Medulla oblongata (tissue), 1 donor: ENCODE results near the gene ASB8.

Source experiments
- DNase-seq: peaks from one replicate; pipeline ENCODE4 v3.0.0-alpha.2; 2015; ENCODE audit errors: extremely low spot score

Gene ASB8, protein sequence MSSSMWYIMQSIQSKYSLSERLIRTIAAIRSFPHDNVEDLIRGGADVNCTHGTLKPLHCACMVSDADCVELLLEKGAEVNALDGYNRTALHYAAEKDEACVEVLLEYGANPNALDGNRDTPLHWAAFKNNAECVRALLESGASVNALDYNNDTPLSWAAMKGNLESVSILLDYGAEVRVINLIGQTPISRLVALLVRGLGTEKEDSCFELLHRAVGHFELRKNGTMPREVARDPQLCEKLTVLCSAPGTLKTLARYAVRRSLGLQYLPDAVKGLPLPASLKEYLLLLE

DNA sequence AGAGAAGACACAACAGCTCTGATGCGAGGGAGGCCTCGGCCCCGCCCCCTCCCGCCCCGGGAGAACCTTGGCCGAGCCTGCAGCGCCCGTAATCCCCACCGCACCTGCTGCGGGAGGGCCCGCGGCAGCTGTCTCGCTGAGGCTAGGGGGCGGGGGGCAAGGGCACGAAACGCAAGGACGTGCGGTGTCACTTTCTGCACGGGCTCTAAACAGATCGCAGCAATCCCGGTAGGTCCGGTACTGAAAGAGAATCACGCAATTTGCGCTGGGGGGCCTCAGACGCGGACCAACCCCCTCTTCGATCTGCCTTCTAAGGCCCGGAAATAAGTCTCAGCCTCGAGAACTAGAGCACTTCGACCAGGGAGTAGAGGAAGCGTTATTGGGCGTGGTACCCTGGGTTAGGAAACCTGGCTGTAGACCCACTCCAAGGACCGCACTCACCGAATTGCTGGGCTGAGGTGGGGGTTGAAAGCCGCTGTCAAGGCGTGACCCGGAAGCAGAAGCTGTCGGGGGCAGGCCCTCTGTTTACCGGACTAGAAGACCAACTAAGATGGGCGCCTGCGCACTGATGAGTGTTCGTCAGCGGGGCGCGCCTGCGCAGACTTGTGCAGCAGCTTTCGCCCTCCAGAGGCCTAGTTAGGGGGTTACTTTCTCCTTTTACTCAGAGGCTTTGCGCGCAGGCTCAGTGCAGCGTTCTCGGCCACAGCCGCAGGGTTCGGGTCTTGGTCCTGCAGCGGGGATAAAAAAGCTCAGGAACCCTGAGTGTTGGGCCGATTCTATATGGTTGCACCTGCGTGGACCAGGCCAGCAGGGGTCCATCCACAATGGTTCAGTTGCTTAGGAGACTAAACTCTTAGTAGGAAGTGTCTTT, at the start of gene ASB8:
Gene ASB8, minus strand, starts transcription at position 498 of the 871 bp plus-strand sequence. CDS start 4,019 bp downstream, outside the sequence.
- DNase-seq, result peak; percentile 99

DNA sequence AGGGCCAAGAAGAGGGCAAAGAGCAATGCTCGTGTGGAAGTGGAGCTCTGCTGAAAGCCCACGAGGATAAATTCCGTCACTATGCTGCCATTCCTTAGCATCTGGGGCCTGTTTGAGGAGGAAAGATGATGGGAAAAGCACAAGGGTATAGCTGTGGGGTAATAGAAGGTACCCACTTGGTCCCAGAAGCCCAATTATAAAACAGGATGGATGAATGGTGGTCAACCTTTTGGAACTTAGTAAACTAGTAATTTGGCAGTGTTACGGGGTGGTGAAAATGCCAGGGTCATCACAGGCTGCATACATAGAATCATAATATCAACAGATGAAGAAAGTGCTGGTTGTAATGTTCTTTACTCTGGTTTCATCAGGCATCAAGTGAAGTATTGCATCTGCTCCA, 45.9 kb upstream of the ASB8 start, which contains the start of gene OR10AD1:
Gene OR10AD1, minus strand, starts transcription at position 101 of the 400 bp plus-strand sequence. Its CDS starts 0 bp downstream, at position 101.
- no peak for DNase-seq

DNA sequence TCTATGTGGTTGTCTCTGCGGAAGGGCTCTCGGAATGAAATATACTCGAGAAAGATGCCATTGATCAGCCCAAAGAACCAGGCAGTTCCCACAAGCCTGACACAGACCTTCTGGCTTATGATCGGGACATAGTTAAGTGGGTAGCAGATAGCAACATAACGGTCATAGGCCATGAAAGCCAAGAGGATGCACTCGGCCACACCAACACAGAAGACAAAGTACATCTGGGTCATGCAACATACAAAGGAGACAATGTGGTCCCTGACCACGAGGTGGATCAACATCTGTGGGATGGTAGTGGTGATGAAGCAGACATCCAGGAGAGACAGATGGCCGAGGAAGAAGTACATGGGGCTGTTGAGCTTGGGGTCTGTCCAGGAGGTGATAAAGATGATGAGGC, 45.5 kb upstream of the ASB8 start:
- no peak for DNase-seq

DNA sequence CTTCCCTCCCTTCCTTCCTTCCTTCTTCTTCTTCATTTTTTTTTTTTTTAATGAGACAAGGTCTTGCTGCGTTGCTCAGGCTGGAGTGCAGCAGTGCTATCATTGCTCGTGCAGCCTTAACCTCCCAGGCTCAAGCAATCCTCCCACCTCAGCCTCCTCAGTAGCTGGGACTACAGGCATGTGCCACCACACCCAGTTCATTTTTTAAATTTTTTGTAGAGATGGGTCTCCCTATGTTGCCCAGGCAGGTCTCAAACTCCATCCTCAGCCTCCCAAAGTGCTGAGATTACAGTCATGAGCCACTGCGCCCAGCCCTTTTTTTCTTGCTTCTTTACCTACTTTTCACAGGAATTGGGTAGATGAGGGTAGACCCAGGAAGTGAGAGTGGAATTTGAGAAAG, 44.2 kb upstream of the ASB8 start:
- DNase-seq, result no peak

DNA sequence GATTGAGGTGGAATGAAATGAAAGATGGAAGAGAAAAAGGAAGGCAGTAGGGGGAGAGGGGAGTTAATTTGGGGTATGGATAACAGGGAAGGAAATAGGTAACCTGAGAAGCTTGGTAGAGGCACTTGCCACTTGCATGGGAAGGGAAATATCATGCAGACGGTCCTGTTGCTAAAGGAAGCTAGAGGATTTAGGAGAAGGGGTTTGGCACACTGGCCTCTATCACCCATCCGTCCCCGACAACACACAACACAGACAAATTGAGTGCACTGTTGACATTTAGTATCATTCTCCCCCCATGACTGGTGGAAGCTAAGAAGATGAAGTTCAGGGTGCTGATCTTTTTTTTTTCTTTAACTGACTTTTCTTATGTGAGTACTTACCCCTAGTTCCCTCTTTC, 43.8 kb upstream of the ASB8 start:
- DNase-seq, result no peak

DNA sequence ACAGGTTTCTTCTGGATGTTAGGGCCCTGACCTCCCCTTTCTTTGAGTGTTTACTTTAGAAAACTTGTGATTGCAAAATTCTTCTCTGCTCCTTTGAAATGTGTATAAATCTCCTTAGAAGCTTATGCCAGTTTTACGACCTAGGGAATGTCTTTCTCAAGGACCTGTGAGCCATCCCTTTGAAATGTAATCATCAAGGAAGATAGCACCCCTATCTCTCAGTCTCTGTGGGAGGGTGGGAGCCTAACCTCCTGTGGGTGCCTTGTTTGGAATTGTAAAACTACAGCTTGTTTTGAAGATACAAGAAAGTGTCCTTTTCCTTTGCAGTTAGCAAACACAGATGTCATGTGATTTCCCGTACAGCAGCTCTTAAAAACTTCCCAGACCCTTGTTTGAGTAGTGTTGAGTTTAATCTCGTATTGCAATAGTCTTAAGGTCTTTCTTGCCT, 42.5 kb upstream of the ASB8 start:
- peak; percentile 37 for DNase-seq

DNA sequence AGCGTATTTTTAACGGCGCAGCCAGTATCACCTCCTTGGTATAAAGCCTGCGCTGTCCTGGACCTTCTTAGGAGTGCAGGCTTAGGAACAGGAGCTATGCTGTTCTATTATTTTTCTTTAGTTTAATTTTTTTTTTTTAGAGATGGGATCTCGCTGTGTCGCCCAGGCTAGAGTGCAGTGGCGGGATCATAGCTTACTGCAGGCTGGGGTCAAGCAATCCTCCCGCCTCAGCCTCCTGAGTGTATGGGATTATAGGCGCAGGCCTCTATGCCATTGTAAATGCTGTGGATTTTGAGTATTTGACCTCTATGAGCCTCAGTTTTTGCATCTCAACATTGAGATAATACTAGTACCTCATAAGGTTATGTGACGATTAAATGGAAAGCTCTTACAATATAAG, 41.7 kb upstream of the ASB8 start:
- no peak for DNase-seq

DNA sequence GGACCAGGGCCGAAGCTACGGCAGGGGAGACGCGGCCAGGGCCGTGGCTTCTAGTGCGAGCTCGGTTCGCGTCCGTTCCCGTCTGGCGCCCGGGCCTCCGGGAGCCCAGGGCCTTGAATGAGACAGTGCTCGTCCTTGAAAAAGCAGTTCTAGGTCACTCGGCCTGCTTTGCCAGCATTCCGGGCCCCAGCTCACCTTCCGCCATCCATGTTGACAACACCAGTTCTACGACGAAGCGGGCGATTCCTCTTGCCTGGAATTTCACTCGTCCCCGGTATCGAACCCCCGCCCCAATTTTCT, 41.3 kb upstream of the ASB8 start:
- no peak for DNase-seq

DNA sequence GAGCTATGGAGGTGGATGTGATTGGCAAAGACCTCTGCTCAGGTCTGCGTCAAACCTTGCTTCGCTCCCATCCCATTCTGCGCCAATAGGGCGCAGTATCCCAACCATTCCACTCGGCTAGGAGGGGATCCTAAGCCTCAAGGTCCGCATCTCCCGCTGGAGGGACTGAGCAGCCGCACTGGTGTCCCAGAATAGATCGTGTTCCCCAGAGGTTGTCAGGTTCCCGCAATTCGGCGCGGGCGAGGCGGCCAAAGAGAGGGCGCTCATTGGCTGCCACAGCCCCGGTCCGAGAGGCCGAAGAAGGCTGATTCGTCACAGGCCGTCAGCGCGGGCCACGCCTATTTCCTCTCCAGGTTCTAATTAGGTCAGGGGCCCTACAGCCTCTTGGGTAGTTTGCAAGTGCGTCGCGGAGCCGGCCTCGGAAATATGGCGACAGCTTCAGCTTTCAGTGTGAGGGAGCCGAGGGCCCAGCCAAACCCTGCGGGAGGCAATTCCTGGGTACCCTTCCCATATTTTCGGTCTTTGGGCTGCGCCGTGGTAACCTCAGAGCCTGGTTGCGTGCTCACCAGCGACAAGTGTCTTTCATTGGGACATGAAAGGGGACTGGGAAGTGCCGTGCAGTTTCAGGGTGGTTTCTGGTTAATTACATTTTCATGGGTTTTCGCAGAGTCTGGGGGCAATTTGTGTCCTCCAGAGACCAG, 40.8 kb upstream of the ASB8 start:
- DNase-seq, result peak; percentile 96

DNA sequence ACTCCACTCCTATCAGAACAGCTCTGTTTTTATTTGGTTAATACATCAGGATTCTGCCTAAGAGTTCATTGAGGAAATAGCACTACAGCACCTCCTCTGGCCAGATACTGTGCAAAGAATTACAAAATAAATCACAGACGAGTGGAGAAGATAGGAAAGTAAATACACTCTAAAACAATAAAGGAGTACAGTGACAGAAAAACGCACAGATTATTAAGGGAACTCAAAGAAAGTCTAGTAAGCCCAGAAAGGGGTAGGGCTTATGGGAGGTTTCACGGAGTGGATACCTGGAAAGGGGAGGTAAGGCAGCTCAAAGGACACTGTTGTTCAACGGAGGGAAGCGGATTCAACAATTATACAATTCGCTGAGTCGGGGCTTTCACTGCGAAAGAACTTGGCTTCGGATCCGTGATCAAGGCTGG, 40.2 kb upstream of the ASB8 start:
- peak; percentile 79 for DNase-seq

DNA sequence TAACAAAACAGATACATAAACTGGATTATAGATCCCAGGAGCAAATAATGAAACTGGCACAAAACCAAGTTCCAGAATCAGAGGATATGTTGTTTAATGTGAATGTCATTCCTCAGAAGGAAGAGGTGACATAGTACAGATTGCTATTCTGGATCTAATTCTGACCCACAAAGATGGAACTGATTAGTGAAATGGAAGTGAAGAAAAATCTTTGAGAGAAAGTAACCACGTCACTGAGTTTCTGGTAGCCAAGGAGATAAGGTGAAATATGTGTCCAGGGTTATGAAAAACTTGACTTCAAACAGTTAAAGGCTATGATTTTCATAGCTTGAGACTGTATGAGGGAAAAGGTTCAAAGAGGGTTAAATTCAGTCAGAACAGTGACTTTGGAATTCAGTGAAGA, 37.5 kb upstream of the ASB8 start:
- DNase-seq, result no peak

DNA sequence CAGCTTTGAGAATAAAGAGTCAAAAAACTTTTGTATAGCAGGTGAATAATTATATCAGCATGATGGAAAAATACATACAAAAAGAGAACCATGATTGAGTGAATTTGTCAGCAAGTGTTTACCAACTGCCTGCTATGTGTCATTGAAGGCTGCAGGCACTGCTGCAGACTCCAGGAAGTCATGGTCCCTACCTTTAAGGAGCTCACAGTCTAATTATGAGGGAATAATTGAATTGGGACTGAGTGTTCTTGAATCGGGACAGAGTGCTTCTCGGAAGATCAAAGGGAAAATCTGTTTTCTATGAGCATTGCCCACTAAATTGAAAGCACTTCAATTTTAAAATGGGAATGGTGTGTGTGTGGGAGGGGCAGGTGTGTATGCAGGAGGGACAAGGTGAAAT, 36.3 kb upstream of the ASB8 start:
- DNase-seq, result no peak

DNA sequence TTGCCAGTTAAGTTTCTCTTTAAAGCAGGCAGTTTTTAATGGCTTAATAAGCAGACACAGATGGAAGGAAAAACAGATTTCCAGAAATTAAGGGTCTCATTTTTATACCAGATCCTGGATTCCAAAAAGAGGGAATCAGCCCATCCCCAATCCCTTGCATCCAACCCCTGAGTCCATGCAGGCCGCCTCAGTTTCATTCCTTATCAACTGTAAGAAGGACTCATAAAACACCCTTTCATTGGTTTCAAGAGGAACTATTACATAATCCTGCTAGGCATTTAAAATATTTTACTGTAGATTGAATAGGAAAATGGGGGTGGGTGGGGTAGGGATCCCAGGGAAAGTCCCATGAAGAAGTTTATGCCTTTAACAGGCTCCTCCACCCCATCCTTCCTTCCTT, 35.5 kb upstream of the ASB8 start:
- DNase-seq, result no peak

DNA sequence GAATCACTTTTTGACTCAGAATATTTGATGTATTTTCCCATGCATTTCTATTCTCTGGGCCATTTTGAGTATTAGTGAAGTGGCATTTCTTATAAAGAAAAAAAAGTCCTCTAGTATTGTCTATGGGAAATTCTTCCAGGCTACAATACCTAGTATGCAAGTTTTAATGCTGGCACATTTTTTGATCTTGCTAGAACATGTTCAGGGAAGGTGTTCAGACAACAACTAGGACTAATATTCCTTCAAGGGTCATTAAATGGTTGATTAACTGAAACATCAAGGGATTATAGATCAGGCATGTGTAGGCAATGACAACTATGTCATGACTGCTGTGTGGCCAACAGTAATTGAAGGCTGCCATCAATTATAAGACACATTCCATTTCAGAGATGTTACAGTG, 33.8 kb upstream of the ASB8 start:
- no peak for DNase-seq

DNA sequence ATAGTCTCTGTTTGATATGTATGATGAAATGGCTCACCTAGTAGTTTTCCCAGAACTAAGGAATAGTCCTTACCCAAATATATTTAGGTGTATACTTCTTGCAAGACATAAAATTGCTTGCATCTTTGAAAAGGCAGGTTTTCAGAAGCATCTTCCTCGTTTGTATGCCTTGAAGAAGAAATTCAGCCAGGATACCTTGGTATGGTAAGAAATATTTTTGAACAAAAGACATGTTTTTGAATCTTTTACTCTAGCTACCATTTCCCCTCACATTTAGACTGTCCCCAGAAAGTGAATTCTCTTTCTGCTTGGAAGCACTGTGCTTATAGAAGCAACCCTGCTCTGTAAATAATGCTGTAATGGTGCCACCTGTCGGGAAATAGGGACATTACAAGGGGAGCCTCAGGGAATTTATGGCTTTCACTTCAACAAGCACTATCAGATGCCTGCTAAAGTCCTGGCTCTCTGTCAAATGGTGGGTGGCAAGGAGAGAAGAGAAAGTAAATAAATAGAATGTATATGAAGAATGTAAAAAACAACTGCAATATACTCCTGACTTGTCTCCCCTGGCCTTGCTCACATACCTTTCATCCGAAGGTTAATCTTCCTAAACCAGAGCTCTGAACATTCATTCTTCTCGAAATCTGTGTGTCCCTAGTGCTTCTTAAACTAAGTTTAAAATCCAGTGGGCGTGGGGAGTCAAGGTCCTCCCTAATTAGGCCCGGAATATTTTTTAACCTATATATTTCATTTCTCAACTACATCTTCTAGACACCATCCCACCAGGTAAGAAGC, 32.2 kb upstream of the ASB8 start:
- peak; percentile 91 for DNase-seq

DNA sequence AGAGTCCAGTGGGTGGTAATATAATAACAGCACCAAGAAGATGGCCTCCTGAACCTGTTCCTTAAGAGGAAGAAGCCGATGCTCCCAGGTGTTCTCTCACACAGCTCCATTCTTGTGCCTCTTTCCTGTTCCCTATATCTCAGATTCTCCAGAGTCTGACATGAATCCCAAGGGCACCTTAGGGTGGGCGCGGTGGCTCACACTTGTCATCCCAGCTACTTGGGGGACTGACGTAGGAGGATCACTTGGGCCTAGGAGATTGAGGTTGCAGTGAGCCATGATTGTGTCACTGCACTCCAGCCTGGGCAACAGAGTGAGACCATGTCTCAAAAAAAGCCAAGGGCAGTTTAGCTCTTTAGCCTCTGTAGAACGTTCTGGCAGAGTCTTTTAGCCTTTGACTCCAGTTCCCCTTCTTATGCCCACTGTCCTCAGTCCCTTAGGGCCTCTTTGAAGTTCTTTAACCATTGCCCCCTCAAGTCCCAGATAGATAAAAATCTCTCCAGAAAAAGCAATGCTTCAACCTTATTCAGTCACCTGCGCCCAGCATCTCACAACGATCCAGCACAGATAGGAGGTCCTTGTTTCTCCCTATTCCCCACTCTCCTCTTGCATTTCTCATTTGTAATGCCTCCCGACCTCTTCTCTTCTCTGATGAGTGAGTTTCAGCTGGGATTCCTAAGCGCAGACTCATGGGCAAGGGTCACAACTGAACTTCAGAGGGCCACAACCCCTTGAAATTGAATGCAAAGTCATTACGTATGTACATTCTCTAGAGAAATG, 30.8 kb upstream of the ASB8 start:
- no peak for DNase-seq

DNA sequence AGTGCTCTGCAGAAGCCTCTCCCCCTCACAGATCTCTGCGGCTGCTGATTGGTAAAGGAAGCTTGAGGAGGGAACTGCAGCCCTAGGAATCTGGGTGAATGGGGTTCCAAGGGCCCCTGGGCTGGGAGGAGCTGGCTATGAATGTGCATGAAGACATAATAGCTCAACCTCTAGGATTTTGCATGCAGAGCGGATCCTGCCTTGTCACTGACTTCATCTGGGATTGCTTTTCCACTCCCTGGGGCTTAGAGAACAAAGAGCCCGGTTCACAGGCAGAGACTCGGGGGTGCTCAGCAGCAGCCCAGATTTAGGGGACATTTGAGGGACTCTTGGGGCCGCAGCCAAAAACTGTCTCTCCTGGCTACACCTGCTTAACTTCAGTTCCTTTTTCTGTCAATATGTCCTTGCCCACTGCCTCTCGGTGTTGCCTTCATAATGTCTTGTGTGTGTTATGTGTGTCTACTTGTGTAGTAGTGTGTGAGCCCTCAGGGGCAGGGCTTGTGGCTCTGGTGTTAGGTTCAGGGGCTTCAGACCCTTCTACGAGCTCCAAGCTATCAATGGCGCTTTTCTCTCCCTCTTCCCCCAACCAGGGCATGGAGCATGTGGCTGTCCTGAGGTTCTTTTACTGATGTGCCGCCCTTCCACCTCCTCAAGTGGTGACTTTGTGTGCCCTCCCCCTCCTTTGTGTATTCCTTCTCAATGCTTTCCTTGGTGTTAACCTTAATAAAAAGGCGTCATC, 28.0 kb upstream of the ASB8 start:
- DNase-seq, result no peak

DNA sequence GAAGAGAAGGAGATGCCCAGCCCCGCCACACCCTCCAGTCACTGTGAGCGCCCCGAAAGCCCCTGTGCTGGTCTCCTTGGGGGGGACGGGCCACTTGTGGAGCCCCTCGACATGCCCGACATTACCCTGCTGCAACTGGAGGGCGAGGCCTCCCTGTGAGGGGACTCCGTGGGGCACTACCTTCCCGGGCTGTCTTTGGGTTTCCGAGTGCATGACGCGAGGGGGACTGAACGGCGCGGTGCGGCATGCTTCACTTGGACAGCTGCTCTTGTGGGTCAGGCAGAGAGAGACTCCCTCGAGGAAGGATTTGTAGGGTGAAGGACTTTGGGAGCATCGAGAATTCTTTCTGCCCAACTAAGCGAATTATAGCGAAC, 27.2 kb upstream of the ASB8 start:
- DNase-seq, result no peak

DNA sequence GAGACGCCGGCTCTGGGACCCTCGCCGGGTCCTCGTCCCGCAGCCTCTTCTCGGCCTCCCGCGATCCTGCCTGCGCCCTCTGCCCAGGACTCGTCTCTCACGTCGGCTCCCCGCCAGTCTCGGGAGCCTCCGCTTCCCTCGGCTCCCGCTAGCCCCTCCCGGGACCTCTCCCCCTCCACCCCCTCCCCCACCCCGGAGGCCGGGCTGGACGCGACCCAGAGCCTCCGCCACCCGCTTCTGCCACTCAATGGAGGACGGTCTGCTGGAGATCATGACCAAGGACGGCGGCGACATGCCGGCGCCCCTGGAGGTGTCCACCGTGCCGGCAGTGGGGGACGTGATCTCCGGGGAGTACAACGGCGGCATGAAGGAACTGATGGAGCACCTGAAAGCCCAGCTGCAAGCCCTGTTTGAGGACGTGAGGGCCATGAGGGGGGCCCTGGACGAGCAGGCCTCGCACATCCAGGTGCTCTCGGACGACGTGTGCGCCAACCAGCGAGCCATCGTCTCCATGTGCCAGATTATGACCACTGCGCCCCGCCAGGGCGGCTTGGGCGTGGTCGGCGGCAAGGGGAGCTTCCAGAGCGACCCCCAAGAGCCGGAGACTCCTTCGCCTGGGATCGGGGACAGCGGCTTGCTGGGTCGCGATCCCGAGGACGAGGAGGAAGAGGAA, 26.7 kb upstream of the ASB8 start:
- DNase-seq, result no peak
